Fibroblast of the aortic adventitia (primary cell): ENCODE results near the gene MRPL12. TPM values are rescaled to one million over a fixed set of nuclear protein-coding genes. Genes with fewer than 3 reads are reported as not detected.
A peak's percentile ranks its signal among the peaks of the same experiment; 100 is the strongest.

ENCODE experiments used
- DNase-seq: peaks from one replicate; pipeline ENCODE4 v3.0.0-alpha.2; 2010; ENCODE audit warnings: low read depth
- H3K4me3 ChIP-seq: 2 replicates; pipeline ENCODE4 v1.5.1; 2011; ENCODE audit warnings: low read depth, mild to moderate bottlenecking, control low read depth, low read length, moderate library complexity
- CTCF ChIP-seq: IDR thresholded peaks from 2 replicates; pipeline ENCODE4 v1.5.1; 2011; ENCODE audit warnings: mild to moderate bottlenecking, low read length, control low read depth, inconsistent platforms; ENCODE audit not compliant: insufficient read depth
- total RNA-seq: library from RNA; depleted of rRNA; stranded (reverse); fragments of >200 nt; gene quantifications from 2 replicates; pipeline ENCODE4 v1.2.3, GENCODE V29; 2012; ENCODE audit warnings: low replicate concordance

Gene MRPL12
- total RNA-seq, 1 donor, result 19.2 TPM

DNA sequence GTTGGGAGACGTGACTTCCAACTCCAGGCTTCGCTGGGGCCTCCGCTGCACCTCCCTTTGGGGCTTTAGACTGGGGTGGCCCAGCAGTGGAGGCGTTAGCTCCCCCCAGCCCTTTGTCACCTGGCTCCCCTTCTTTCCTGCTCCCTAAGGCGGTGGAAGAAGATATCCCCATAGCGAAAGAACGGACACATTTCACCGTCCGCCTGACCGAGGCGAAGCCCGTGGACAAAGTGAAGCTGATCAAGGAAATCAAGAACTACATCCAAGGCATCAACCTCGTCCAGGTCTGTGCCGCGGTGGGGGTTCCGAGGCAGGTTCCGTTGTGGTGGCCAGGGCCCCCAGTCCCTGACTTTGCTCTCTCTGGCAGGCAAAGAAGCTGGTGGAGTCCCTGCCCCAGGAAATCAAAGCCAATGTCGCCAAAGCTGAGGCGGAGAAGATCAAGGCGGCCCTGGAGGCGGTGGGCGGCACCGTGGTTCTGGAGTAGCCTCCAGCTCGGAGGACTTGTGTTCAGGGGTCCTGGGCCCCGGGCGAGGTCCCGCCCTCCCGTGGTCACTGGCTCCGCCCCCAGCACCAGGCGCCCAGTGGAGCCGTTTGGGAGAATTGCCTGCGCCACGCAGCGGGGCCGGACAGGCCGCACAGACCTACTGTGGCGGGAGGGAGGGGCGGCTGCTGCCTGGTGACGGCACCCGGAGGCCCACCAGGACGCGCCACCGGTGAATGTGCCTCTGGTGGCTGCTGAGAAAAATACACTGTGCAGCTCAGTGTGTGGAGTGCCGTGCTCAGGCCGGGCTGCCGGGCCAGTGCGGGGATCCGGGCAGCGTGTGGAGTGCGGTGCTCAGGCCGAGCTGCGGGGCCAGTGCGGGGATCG is 3.8 kb downstream of the MRPL12 start:
- H3K4me3 ChIP-seq, result no peak overlapping the region
- no peak for TF ChIP-seq CTCF
- no peak for DNase-seq

- H3K4me3 ChIP-seq, result no peak overlapping the region
- no peak for DNase-seq
- TF ChIP-seq CTCF, result no peak
Measured at GRCh38 chr17:81707725-81708646, 4.8 kb downstream of the MRPL12 start.

- no peak overlapping the region for H3K4me3 ChIP-seq
- TF ChIP-seq CTCF, result no peak
- no peak for DNase-seq
Measured at GRCh38 chr17:81708739-81709185, 5.6 kb downstream of the MRPL12 start.

GRCh38 chr17:81710514-81711308 is 7.5 kb downstream of the MRPL12 start:
- no peak for TF ChIP-seq CTCF
- no peak overlapping the region for H3K4me3 ChIP-seq
- DNase-seq, result no peak

- peak; percentile 51 for DNase-seq
- peak within 1 kb of the TSS; percentile 72 for H3K4me3 ChIP-seq
- TF ChIP-seq CTCF, result no peak
Measured at GRCh38 chr17:81711814-81712467, 8.8 kb downstream of the MRPL12 start, which contains the start of gene SLC25A10. Gene SLC25A10 (plus strand): TSS chr17:81712284. CDS start chr17:81712427, 143 bp downstream.

GRCh38 chr17:81712468-81713003 is 9.4 kb downstream of the MRPL12 start:
- H3K4me3 ChIP-seq, result peak overlapping the region; percentile 72
- DNase-seq, result no peak

More at GRCh38 chr17:81712468-81713003, 9.4 kb downstream of the MRPL12 start:
- no peak for TF ChIP-seq CTCF
